HEK293 (cell line): ENCODE measurements around the gene CEP112.

Experiments used
- CTCF ChIA-PET: fragments of 350-600 bp; formaldehyde crosslinking; extraction: SDS; loops from one replicate; lab custom pipeline; 2021; ENCODE audit warnings: antibody characterized with exemption; lab: Yijun Ruan, JAX
- POLR2A ChIA-PET: fragments of 300-600 bp; formaldehyde crosslinking; extraction: SDS; loops from one replicate; lab custom pipeline; 2020; ENCODE audit warnings: antibody characterized with exemption, inconsistent platforms; lab: Yijun Ruan, JAX
- H3K27ac ChIP-seq: fragments of 200-500 bp; sonication (Bioruptor generic); 2 replicates; pipeline ENCODE4 v1.5.1; 2014; ENCODE audit warnings: low read depth, low read length, control low read depth, inconsistent platforms; ENCODE audit errors: extremely low read depth
- H3K36me3 ChIP-seq, 2 experiments: fragments of 200-500 bp in 1 of 2; sonication (Bioruptor generic) in 1 of 2; 1 replicate in 1 of 2; 2 replicates in 1 of 2; pipeline ENCODE4 v1.5.1; 2014 to 2017; ENCODE audit warnings: inconsistent platforms in 2 of 2, low read length in 2 of 2; ENCODE audit not compliant: control insufficient read depth in 2 of 2, insufficient read depth in 1 of 2
- H3K4me1 ChIP-seq: fragments of 200-500 bp; sonication (Bioruptor generic); 2 replicates; pipeline ENCODE4 v1.5.1; 2014; ENCODE audit warnings: mild to moderate bottlenecking, low read length, inconsistent platforms; ENCODE audit not compliant: control insufficient read depth, insufficient read depth
- H3K4me3 ChIP-seq: 2 replicates; pipeline ENCODE4 v1.5.1; 2011; ENCODE audit warnings: low read depth, mild to moderate bottlenecking, control low read depth, low read length, moderate library complexity
- H3K9me3 ChIP-seq: fragments of 200-500 bp; sonication (Bioruptor generic); 2 replicates; pipeline ENCODE4 v1.5.1; 2014; ENCODE audit warnings: low read depth, low read length, inconsistent platforms; ENCODE audit not compliant: control insufficient read depth, insufficient read depth
- HOXC10 ChIP-seq: sonication (generic); formaldehyde crosslinking; IDR thresholded peaks from 2 replicates; pipeline ENCODE4 v1.8.1; 2023; ENCODE audit warnings: mild to moderate bottlenecking, missing genetic modification reagents
- KLF8 ChIP-seq: fragments of 450-650 bp; formaldehyde crosslinking; IDR thresholded peaks from 2 replicates; pipeline ENCODE4 v1.5.1; 2016; ENCODE audit warnings: missing biosample characterization, missing genetic modification characterization
- PRDM1 ChIP-seq: fragments of 450-650 bp; formaldehyde crosslinking; IDR thresholded peaks from 2 replicates; pipeline ENCODE4; 2016; ENCODE audit warnings: missing biosample characterization, missing genetic modification characterization
- SETDB1 ChIP-seq: IDR thresholded peaks from one replicate; pipeline ENCODE4 v1.6.1; 2017; ENCODE audit warnings: mild to moderate bottlenecking, low read length, moderate library complexity, mixed read lengths; ENCODE audit not compliant: insufficient read length
- SP7 ChIP-seq: fragments of 450-650 bp; formaldehyde crosslinking; IDR thresholded peaks from 2 replicates; pipeline ENCODE4 v1.5.1; 2016; ENCODE audit warnings: missing biosample characterization, missing genetic modification characterization
- ZFHX2 ChIP-seq: fragments of 450-650 bp; formaldehyde crosslinking; conservative IDR thresholded peaks from 2 replicates; pipeline ENCODE4 v1.5.1; 2016; ENCODE audit warnings: missing biosample characterization, missing genetic modification characterization
- ZNF169 ChIP-seq: fragments of 450-650 bp; formaldehyde crosslinking; IDR thresholded peaks from 2 replicates; pipeline ENCODE4 v1.5.1; 2016; ENCODE audit warnings: missing biosample characterization, missing genetic modification characterization
- ZNF175 ChIP-seq: fragments of 450-650 bp; formaldehyde crosslinking; IDR thresholded peaks from 2 replicates; pipeline ENCODE4 v1.5.1; 2016; ENCODE audit warnings: missing biosample characterization, missing genetic modification characterization
- ZNF184 ChIP-seq: fragments of 450-650 bp; IDR thresholded peaks from 2 replicates; pipeline ENCODE4 v1.5.1; 2018; ENCODE audit warnings: missing biosample characterization, mild to moderate bottlenecking, missing genetic modification characterization
- ZNF324 ChIP-seq: fragments of 450-650 bp; formaldehyde crosslinking; IDR thresholded peaks from 2 replicates; pipeline ENCODE4 v1.5.1; 2016; ENCODE audit warnings: missing biosample characterization, missing genetic modification characterization
- ZNF350 ChIP-seq: fragments of 450-650 bp; formaldehyde crosslinking; IDR thresholded peaks from 2 replicates; pipeline ENCODE4 v1.5.0; 2017; ENCODE audit warnings: missing biosample characterization, mild to moderate bottlenecking, missing genetic modification characterization
- ZNF560 ChIP-seq: fragments of 450-650 bp; formaldehyde crosslinking; IDR thresholded peaks from 2 replicates; pipeline ENCODE4 v1.5.1; 2017; ENCODE audit warnings: missing biosample characterization, missing genetic modification characterization, borderline replicate concordance
- ZNF596 ChIP-seq: fragments of 450-650 bp; IDR thresholded peaks from 2 replicates; pipeline ENCODE4 v1.5.0; 2018; ENCODE audit warnings: missing biosample characterization, mild to moderate bottlenecking, missing genetic modification characterization, moderate library complexity
- ZNF664 ChIP-seq: fragments of 450-650 bp; formaldehyde crosslinking; IDR thresholded peaks from 2 replicates; pipeline ENCODE4 v1.5.1; 2016; ENCODE audit warnings: missing biosample characterization, missing genetic modification characterization
- ZNF677 ChIP-seq: fragments of 450-650 bp; IDR thresholded peaks from 2 replicates; pipeline ENCODE4 v1.5.0; 2018; ENCODE audit warnings: missing biosample characterization, mild to moderate bottlenecking, missing genetic modification characterization, moderate library complexity
- ZNF768 ChIP-seq: fragments of 450-650 bp; formaldehyde crosslinking; IDR thresholded peaks from 2 replicates; pipeline ENCODE4 v1.5.1; 2018; ENCODE audit warnings: missing biosample characterization, mild to moderate bottlenecking, missing genetic modification characterization
- ZNF785 ChIP-seq: fragments of 450-650 bp; formaldehyde crosslinking; IDR thresholded peaks from 2 replicates; pipeline ENCODE4 v1.5.1; 2016; ENCODE audit warnings: missing biosample characterization, missing genetic modification characterization
- TF ChIP-seq, protein P1 (sequence below): fragments of 450-650 bp; formaldehyde crosslinking; IDR thresholded peaks from 2 replicates; pipeline ENCODE4 v1.5.1; 2016; ENCODE audit warnings: missing biosample characterization, missing genetic modification characterization
- TF ChIP-seq, protein P2 (sequence below): fragments of 450-650 bp; formaldehyde crosslinking; IDR thresholded peaks from 2 replicates; pipeline ENCODE4 v1.5.1; 2016; ENCODE audit warnings: missing biosample characterization, missing genetic modification characterization
- TF ChIP-seq, protein P3 (sequence below): fragments of 450-650 bp; formaldehyde crosslinking; IDR thresholded peaks from 2 replicates; pipeline ENCODE4 v1.5.1; 2016; ENCODE audit warnings: missing biosample characterization, missing genetic modification characterization, low read depth

The CEP112 gene

GRCh38 chr17:66185862-66186261, 6.1 kb downstream of the CEP112 start:
- Histone ChIP-seq H3K4me1 (peaks cover 9% of the 10 kb centered on the region), H3K27ac (no peak overlapping the region), H3K36me3 (peaks cover 25 to 31% of the 10 kb centered on the region in 2 experiments), H3K4me3 (no peak overlapping the region), H3K9me3 (no peaks in the 10 kb centered on the region)
- ChIA-PET POLR2A (interaction anchor here (0.6 kb wide), 1 partner anchor 334 kb away, joined by 6 read pairs; no protein-coding TSS in a partner anchor), CTCF (no interaction called here)
- TF ChIP-seq HOXC10 (CRISPR knock-in tag) (no peak), ZNF596 (tag by site-specific recombination) (peak; percentile 89), ZFHX2 (no peak), ZNF350 (tag by site-specific recombination) (no peak), ZNF785 (tag by site-specific recombination) (no peak), SETDB1 (no peak), KLF8 (no peak), ZNF169 (tag by site-specific recombination) (no peak), ZNF560 (tag by site-specific recombination) (no peak), ZNF677 (no peak), SP7 (no peak), ZNF175 (tag by site-specific recombination) (no peak), ZNF768 (no peak), PRDM1 (peak; percentile 95)
- TF ChIP-seq, protein P1, sequence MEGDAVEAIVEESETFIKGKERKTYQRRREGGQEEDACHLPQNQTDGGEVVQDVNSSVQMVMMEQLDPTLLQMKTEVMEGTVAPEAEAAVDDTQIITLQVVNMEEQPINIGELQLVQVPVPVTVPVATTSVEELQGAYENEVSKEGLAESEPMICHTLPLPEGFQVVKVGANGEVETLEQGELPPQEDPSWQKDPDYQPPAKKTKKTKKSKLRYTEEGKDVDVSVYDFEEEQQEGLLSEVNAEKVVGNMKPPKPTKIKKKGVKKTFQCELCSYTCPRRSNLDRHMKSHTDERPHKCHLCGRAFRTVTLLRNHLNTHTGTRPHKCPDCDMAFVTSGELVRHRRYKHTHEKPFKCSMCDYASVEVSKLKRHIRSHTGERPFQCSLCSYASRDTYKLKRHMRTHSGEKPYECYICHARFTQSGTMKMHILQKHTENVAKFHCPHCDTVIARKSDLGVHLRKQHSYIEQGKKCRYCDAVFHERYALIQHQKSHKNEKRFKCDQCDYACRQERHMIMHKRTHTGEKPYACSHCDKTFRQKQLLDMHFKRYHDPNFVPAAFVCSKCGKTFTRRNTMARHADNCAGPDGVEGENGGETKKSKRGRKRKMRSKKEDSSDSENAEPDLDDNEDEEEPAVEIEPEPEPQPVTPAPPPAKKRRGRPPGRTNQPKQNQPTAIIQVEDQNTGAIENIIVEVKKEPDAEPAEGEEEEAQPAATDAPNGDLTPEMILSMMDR = no peak
- TF ChIP-seq, protein P2, sequence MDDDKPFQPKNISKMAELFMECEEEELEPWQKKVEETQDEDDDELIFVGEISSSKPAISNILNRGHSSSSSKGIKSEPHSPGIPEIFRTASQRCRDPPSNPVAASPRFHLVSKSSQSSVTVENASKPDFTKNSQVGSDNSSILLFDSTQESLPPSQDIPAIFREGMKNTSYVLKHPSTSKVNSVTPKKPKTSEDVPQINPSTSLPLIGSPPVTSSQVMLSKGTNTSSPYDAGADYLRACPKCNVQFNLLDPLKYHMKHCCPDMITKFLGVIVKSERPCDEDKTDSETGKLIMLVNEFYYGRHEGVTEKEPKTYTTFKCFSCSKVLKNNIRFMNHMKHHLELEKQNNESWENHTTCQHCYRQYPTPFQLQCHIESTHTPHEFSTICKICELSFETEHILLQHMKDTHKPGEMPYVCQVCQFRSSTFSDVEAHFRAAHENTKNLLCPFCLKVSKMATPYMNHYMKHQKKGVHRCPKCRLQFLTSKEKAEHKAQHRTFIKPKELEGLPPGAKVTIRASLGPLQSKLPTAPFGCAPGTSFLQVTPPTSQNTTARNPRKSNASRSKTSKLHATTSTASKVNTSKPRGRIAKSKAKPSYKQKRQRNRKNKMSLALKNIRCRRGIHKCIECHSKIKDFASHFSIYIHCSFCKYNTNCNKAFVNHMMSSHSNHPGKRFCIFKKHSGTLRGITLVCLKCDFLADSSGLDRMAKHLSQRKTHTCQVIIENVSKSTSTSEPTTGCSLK (tag by site-specific recombination) = no peak

DNA sequence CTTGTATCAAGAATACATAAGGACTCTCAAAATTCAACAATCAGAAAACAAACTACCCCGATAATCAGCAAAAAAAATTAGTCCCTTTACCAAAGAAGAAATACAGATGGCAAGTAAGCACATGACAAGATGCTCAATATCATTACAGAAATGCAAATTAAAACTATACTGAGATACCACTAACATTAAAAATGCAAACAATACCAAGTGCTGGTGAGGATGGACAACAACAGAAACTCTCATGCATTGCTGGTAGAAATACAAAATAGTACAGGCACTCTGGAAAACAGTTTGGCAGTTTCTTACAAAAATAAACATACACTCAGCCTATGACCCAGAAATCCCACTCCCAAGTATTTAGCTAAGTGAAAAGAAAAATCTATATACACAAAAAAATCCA, 7.5 kb downstream of the CEP112 start:
- peak; percentile 96 for TF ChIP-seq ZNF184 (tag by site-specific recombination)
- no peak for TF ChIP-seq ZNF664 (tag by site-specific recombination)
- TF ChIP-seq SETDB1 = peak; percentile 33
- H3K4me3 ChIP-seq = no peak overlapping the region
- POLR2A ChIA-PET = no interaction called here
- CTCF ChIA-PET = interaction anchor here (1.2 kb wide), 1 partner anchor 16 kb away, joined by 3 read pairs; no protein-coding TSS in a partner anchor
- no peak overlapping the region for H3K27ac ChIP-seq
- H3K9me3 ChIP-seq = no peaks in the 10 kb centered on the region
- H3K36me3 ChIP-seq = peaks cover 31 to 37% of the 10 kb centered on the region in 2 experiments
- H3K4me1 ChIP-seq = no peaks in the 10 kb centered on the region; the same call in 1 of the 2 replicates

DNA sequence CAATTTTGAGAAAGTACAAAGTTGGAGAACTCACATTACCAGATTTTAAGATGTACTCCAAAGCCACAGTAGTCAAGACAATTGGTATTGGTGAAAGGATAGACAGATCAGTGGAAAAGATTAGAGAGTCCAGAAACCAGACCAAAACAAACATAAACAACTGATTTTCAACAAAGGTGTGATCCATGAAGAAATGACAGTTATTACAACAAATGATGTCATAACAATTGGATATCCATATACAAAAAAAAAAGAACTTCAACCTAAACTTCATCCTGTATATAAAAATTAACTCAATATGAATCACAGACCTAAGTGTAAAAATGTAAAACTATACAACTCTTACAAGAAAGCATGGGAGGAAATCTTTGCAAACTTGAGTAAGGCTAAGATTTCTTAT, 8.4 kb downstream of the CEP112 start:
- ChIA-PET POLR2A (no interaction called here), CTCF (interaction anchor here (1.2 kb wide), 1 partner anchor 17 kb away, joined by 3 read pairs; no protein-coding TSS in a partner anchor)
- TF ChIP-seq, protein P3, sequence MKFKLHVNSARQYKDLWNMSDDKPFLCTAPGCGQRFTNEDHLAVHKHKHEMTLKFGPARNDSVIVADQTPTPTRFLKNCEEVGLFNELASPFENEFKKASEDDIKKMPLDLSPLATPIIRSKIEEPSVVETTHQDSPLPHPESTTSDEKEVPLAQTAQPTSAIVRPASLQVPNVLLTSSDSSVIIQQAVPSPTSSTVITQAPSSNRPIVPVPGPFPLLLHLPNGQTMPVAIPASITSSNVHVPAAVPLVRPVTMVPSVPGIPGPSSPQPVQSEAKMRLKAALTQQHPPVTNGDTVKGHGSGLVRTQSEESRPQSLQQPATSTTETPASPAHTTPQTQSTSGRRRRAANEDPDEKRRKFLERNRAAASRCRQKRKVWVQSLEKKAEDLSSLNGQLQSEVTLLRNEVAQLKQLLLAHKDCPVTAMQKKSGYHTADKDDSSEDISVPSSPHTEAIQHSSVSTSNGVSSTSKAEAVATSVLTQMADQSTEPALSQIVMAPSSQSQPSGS = peak; percentile 79
- no peak for TF ChIP-seq ZNF324 (tag by site-specific recombination)

More for the DNA sequence above, 8.4 kb downstream of the CEP112 start:
- Histone ChIP-seq H3K9me3 (no peaks in the 10 kb centered on the region), H3K27ac (no peak overlapping the region), H3K36me3 (peaks cover 31 to 35% of the 10 kb centered on the region in 2 experiments), H3K4me1 (no peaks in the 10 kb centered on the region; the same call in 1 of the 2 replicates), H3K4me3 (no peak overlapping the region)
